ENCODE results near the gene USP25. TPM values are rescaled to one million over a fixed set of nuclear protein-coding genes. Genes with fewer than 3 reads are reported as not detected.

USP25 gene
- total RNA-seq, 1 experiment from 2014 or later = 22.1 TPM

DNA sequence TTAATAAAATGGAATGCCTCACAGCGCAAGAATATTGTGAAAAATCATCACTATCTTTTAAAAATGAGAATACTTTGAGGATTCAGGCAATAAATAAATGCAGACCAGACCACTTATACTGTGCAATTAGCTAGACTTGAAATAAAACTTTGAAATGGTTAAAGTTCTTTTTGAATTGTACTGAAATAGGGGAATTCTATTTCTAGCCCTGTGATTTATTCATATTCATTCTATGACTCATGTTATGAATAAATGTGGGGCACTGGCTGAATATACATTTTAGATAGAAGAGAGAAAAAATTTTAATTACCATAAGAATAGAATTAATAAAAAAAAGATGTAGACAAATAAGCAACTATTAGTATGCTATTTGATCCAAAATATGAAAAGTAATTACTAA is 16.4 kb upstream of the USP25 start:
- peaks cover 59% of the 10 kb centered on the region for H3K4me1 Mint-ChIP-seq (ENCODE audit: low read depth, unreplicated experiment)
- BruUV-seq (replicated peaks) = no TSS peak
- no peaks in the 10 kb centered on the region for H3K27me3 Mint-ChIP-seq (ENCODE audit: unreplicated experiment)
- no peak overlapping the region for H3K27ac Mint-ChIP-seq (ENCODE audit: unreplicated experiment)
- peaks cover under 1% of the 10 kb centered on the region for H3K9me3 Mint-ChIP-seq (ENCODE audit: low read depth, unreplicated experiment)
- CTCF ChIA-PET = interaction anchor here (0.6 kb wide), 1 partner anchor 95 kb away, joined by 7 read pairs; no protein-coding TSS in a partner anchor
- no peaks in the 10 kb centered on the region for H3K36me3 Mint-ChIP-seq (ENCODE audit: insufficient read depth, unreplicated experiment)
- DNase-seq = no peak
- TF ChIP-seq, protein P1, sequence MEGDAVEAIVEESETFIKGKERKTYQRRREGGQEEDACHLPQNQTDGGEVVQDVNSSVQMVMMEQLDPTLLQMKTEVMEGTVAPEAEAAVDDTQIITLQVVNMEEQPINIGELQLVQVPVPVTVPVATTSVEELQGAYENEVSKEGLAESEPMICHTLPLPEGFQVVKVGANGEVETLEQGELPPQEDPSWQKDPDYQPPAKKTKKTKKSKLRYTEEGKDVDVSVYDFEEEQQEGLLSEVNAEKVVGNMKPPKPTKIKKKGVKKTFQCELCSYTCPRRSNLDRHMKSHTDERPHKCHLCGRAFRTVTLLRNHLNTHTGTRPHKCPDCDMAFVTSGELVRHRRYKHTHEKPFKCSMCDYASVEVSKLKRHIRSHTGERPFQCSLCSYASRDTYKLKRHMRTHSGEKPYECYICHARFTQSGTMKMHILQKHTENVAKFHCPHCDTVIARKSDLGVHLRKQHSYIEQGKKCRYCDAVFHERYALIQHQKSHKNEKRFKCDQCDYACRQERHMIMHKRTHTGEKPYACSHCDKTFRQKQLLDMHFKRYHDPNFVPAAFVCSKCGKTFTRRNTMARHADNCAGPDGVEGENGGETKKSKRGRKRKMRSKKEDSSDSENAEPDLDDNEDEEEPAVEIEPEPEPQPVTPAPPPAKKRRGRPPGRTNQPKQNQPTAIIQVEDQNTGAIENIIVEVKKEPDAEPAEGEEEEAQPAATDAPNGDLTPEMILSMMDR (IDR thresholded peaks at IDR 0.05; ENCODE audit: unreplicated experiment) = no peak
- intact Hi-C loops (cut with micrococcal nuclease; ENCODE audit: unreplicated experiment) = no loop called here
- H3K4me3 Mint-ChIP-seq (ENCODE audit: low read depth, unreplicated experiment) = peak overlapping the region; percentile 20

DNA sequence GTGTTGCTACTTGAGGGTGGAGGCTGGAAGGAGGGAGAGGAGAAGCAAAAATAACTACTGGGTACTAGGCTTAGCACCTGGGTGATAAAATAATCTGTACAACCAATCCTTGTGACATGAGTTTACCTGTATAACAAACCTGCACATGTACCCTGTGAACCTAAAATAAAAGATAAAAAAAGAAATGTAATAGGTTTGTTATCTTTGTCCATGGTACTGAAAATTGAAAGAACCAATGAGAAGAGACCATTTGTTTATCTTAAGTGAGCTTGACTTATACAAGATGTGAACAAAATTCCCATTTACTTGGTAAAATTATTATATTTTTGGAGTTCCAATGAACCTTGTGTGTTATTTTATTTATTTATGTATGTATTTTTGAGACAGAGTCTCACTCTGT is 11.1 kb upstream of the USP25 start:
- Mint-ChIP-seq H3K36me3 (ENCODE audit: insufficient read depth, unreplicated experiment) (no peaks in the 10 kb centered on the region), H3K27ac (ENCODE audit: unreplicated experiment) (no peak overlapping the region), H3K27me3 (ENCODE audit: unreplicated experiment) (no peaks in the 10 kb centered on the region), H3K4me3 (ENCODE audit: low read depth, unreplicated experiment) (no peak overlapping the region), H3K9me3 (ENCODE audit: low read depth, unreplicated experiment) (peaks cover 8% of the 10 kb centered on the region), H3K4me1 (ENCODE audit: low read depth, unreplicated experiment) (peaks cover 29% of the 10 kb centered on the region)
- intact Hi-C loops (cut with micrococcal nuclease; ENCODE audit: unreplicated experiment) = no loop called here
- CTCF ChIA-PET = no interaction called here
- TF ChIP-seq, protein P1 (IDR thresholded peaks at IDR 0.05; ENCODE audit: unreplicated experiment) = no peak
- BruUV-seq (replicated peaks) = no TSS peak
- DNase-seq = no peak

DNA sequence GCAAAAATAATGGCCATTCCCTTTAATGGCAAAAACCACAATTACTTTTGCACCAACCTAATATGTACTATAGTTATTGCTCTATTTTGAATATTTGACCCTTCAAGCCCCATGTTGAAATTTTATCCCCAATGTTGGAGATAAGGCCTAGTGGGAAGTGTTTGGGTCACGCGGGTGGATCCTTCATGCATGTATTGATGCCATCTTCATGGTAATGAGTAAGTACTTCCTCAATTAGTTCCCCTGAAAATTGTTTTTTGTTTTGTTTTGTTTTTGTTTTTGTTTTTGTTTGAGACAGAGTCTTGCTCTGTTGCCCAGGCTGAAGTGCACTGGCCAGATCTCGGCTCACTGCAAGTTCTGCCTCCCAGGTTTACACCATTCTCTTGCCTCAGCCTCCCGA is 9.8 kb upstream of the USP25 start:
- Mint-ChIP-seq H3K9me3 (ENCODE audit: low read depth, unreplicated experiment) (peaks cover 8% of the 10 kb centered on the region), H3K27ac (ENCODE audit: unreplicated experiment) (no peak overlapping the region), H3K4me1 (ENCODE audit: low read depth, unreplicated experiment) (peaks cover 21% of the 10 kb centered on the region), H3K27me3 (ENCODE audit: unreplicated experiment) (no peaks in the 10 kb centered on the region), H3K4me3 (ENCODE audit: low read depth, unreplicated experiment) (no peak overlapping the region), H3K36me3 (ENCODE audit: insufficient read depth, unreplicated experiment) (no peaks in the 10 kb centered on the region)
- TF ChIP-seq, protein P1 (IDR thresholded peaks at IDR 0.05; ENCODE audit: unreplicated experiment) = no peak
- no peak for DNase-seq
- CTCF ChIA-PET = no interaction called here
- intact Hi-C loops (cut with micrococcal nuclease; ENCODE audit: unreplicated experiment) = no loop called here
- no TSS peak for BruUV-seq (replicated peaks)

DNA sequence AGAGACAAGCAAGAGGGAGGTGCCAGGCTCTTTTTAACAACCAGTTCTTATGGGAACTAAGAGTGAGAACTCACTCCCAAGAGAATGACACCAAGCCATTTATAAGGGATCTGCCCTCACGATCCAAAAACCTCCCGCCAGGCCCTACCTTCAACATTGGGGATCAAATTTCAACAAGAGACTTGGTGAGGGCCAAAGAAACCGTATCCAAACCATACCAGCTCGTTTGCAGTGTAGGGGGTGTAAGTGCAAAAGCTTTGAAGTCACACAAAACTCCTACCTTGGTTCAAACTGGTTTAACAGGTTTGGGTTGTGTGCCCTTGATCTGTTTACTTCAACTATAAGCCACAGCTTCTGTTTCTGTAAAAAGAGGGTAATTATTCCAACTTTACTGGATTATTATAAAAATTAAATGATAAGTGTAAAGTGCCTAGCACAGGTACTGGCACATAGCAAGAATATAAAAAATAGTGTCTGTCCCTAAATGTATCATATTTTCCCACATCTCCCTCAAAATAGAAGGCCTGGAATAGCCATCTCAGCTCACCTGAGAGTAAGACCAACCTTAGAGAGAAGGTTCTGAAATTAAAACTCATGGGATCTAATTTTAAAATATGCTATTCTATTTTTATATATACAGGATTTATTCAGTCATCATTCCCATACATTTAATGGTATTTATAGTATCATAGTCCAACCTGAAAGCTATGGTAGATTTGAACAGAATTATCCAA is 7.0 kb upstream of the USP25 start:
- intact Hi-C loops (cut with micrococcal nuclease; ENCODE audit: unreplicated experiment) = no loop called here
- no peaks in the 10 kb centered on the region for H3K36me3 Mint-ChIP-seq (ENCODE audit: insufficient read depth, unreplicated experiment)
- DNase-seq = peak; percentile 19
- H3K9me3 Mint-ChIP-seq (ENCODE audit: low read depth, unreplicated experiment) = peaks cover 8% of the 10 kb centered on the region
- no TSS peak for BruUV-seq (replicated peaks)
- peak overlapping the region; percentile 60 for H3K27ac Mint-ChIP-seq (ENCODE audit: unreplicated experiment)
- CTCF ChIA-PET = no interaction called here
- H3K4me1 Mint-ChIP-seq (ENCODE audit: low read depth, unreplicated experiment) = peaks cover 19% of the 10 kb centered on the region
- H3K4me3 Mint-ChIP-seq (ENCODE audit: low read depth, unreplicated experiment) = no peak overlapping the region
- no peaks in the 10 kb centered on the region for H3K27me3 Mint-ChIP-seq (ENCODE audit: unreplicated experiment)
- TF ChIP-seq, protein P1 (IDR thresholded peaks at IDR 0.05; ENCODE audit: unreplicated experiment) = no peak
